Measurements from ENCODE around the gene CRADD. TPM values are rescaled to one million over a fixed set of nuclear protein-coding genes. Genes with fewer than 3 reads are reported as not detected.
A peak's percentile ranks its signal among the peaks of the same experiment; 100 is the strongest.

The CRADD gene
- total RNA-seq, 2 donors from 2014 or later, result 27.2 to 75.2 TPM

DNA sequence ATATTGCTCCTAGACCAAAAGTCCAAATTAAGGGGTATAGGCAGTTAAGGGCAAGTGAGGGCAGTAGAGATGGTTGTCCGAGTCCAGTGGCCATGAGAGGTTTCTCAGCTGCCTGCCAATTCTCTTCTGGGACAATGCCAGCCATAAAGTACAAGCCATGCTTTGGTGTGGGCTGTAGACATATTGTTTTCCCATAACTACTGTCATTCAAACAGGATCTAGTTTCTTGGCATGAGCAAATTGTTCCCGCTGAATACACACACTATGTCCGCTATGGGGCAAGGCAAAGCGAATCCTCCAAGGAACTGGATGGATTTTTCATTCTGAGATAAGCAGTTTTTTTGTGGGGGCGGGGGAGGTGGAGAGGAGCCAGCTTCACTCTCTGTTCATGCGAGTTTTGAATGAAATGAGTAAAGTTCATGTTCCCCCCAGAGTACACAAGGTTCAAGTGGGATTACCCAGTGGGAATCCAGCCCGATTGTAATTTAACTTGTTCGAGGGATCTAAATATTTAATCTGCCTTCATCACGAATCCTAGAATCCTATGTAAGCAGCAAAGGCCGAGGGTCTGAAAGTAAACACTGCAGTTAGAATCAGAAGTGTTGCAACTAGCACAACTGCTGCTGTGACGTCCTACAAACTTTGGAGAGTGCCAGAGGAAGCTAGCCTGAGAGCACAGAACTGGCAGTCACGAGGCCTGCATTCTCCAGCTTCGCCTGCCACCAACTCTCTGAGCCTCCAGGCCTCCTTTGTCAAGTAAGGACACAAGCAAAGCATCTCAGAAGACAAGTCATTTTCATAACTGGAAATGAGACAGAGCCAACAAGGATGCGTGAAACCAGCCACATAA, 137.0 kb downstream of the CRADD start:
- H3K4me1 ChIP-seq, result peaks cover 30% of the 10 kb centered on the region
- intact Hi-C loops (cut with DNase I), result no loop called here
- H3K27me3 ChIP-seq, result no peaks in the 10 kb centered on the region
- TF ChIP-seq, protein P1, sequence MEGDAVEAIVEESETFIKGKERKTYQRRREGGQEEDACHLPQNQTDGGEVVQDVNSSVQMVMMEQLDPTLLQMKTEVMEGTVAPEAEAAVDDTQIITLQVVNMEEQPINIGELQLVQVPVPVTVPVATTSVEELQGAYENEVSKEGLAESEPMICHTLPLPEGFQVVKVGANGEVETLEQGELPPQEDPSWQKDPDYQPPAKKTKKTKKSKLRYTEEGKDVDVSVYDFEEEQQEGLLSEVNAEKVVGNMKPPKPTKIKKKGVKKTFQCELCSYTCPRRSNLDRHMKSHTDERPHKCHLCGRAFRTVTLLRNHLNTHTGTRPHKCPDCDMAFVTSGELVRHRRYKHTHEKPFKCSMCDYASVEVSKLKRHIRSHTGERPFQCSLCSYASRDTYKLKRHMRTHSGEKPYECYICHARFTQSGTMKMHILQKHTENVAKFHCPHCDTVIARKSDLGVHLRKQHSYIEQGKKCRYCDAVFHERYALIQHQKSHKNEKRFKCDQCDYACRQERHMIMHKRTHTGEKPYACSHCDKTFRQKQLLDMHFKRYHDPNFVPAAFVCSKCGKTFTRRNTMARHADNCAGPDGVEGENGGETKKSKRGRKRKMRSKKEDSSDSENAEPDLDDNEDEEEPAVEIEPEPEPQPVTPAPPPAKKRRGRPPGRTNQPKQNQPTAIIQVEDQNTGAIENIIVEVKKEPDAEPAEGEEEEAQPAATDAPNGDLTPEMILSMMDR (IDR thresholded peaks at IDR 0.05), result peak in 2 of 7 experiments; percentile 13 to 22
- TF ChIP-seq POLR2A (IDR thresholded peaks at IDR 0.05), result no peak
- no peaks in the 10 kb centered on the region for H3K9me3 ChIP-seq
- peak overlapping the region; percentile 56 to 66 (median 60) for H3K27ac ChIP-seq
- no peaks in the 10 kb centered on the region for H3K36me3 ChIP-seq (replicated peaks in 1 of 2; ENCODE audit: insufficient read depth in 1 of 2, low read depth in 2 of 2)
- peak; percentile 91 for ATAC-seq
- 56 to 68% methylated on average over 13 to 14 of the region's 14 CpGs for WGBS, 2 donors
- peak; percentile 69 to 78 (median 73) for DNase-seq
- no peak overlapping the region for H3K4me3 ChIP-seq

DNA sequence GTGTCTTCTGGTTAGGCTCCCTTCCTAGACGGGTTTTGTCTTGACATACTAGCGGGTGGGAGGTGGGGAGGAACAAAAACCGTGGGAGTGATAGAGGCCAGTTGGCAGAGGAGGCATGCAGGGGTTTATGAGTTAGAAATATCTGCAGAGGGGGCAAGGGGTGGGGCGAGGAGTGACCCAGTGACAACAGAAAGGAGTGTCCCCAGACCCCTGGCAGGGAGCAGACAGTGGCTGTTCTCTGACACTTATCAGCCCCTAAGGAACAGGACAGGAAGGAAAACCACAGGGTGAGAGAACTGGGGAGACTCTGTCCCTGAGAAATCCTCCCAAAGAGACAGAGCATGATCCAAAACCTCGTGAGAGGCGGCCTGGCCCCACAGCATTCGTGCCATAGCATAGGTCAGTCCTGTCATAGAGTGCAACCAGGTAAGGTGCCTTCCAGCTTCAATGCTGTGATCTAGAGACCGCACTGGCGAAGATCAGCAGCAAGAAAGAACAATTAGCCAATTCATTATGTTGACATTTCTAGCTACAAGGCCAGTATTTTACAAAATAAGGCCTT, 141.4 kb downstream of the CRADD start:
- ATAC-seq (peak; percentile 9), DNase-seq (no peak)
- H3K4me1 ChIP-seq, result peaks cover 15% of the 10 kb centered on the region
- peak overlapping the region in 3 of 4 donors; percentile 22 to 30 (median 28) for H3K27ac ChIP-seq
- no peak overlapping the region for H3K4me3 ChIP-seq
- no peaks in the 10 kb centered on the region for H3K36me3 ChIP-seq (replicated peaks in 1 of 2; ENCODE audit: insufficient read depth in 1 of 2, low read depth in 2 of 2)
- WGBS, 2 donors, result 81 to 87% methylated on average over 9 of the region's 9 CpGs
- no peak for TF ChIP-seq POLR2A (IDR thresholded peaks at IDR 0.05)
- TF ChIP-seq, protein P1 (IDR thresholded peaks at IDR 0.05), result no peak
- no peaks in the 10 kb centered on the region for H3K9me3 ChIP-seq
- intact Hi-C loops (cut with DNase I), result no loop called here
- no peaks in the 10 kb centered on the region for H3K27me3 ChIP-seq

DNA sequence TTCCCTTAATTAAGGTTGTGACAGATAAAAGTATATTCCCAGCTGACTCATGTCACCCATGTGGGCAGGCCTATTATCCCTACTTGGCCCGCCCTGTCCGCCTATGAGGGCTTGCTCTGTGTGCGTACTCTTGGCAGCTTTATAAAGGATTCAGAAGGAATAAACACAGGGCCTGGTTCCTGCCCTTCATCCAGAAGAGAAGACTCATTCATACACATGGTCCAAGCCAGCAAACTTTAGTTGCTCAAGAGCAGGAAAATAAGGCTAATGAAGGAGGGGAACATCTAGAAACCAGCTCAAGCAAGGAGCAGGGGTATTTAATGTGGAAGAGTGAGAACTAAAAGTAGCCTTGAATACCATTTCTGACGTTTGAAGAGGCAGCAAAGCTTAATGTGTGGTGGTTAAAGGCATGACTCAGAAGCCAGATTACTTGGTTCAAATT, 141.9 kb downstream of the CRADD start:
- intact Hi-C loops (cut with DNase I), result no loop called here
- ATAC-seq (peak; percentile 54), DNase-seq (peak in 3 of 4 donors; percentile 31 to 59 (median 40))
- no peaks in the 10 kb centered on the region for H3K36me3 ChIP-seq (replicated peaks in 1 of 2; ENCODE audit: insufficient read depth in 1 of 2, low read depth in 2 of 2)
- H3K4me1 ChIP-seq, result peaks cover 10% of the 10 kb centered on the region
- no peaks in the 10 kb centered on the region for H3K9me3 ChIP-seq
- 81 to 84% methylated on average over 4 of the region's 4 CpGs for WGBS, 2 donors
- TF ChIP-seq POLR2A (IDR thresholded peaks at IDR 0.05), result no peak
- TF ChIP-seq, protein P1 (IDR thresholded peaks at IDR 0.05), result no peak
- no peaks in the 10 kb centered on the region for H3K27me3 ChIP-seq
- H3K4me3 ChIP-seq, result no peak overlapping the region
- peak overlapping the region in 2 of 4 donors; percentile 28 to 30 for H3K27ac ChIP-seq

DNA sequence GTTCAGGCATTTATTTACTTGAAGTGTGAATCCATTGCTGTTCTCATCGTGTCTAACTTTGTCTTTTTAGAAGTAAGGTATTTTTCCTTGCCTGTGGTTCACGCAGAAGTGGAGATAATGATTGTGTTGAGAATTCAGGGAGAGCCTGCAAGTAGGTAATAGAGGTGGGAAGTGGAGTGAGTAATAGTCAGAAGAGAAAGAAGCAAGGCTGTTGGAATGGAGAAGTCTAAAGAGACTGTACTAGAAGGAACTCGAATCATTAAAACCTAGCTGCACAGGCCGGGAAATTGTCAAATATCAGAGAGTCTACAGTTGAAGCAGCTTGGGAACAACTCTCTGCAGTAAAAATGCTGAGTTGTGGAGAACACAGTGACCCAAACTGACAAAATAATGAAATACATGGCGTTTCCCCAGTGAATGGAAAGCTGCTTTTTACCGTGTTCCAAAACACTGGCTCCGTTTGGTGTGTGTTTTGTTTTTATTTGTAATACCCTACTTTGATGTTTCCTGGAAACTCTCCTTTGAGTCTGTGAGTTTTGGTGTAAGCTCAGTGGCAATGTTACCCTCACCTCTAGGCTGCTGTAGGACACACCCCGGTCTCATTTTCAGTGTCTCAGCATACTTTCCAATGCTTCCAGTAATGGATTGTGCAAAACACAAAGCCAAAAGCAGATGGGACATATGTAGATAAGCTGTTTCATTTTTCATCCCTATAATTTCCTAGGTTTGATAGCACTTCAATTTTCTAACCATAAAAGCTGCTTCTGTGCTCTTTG, 146.6 kb downstream of the CRADD start:
- 77 to 88% methylated on average over 8 of the region's 8 CpGs for WGBS, 2 donors
- DNase-seq, result no peak
- no peaks in the 10 kb centered on the region for H3K4me1 ChIP-seq
- intact Hi-C loops (cut with DNase I), result no loop called here
- no peaks in the 10 kb centered on the region for H3K36me3 ChIP-seq (replicated peaks in 1 of 2; ENCODE audit: insufficient read depth in 1 of 2, low read depth in 2 of 2)
- no peak overlapping the region for H3K4me3 ChIP-seq
- H3K27me3 ChIP-seq, result no peaks in the 10 kb centered on the region
- H3K27ac ChIP-seq, result no peak overlapping the region
- H3K9me3 ChIP-seq, result no peaks in the 10 kb centered on the region
- ATAC-seq, result no peak
- TF ChIP-seq POLR2A (IDR thresholded peaks at IDR 0.05), result no peak
- TF ChIP-seq, protein P1 (IDR thresholded peaks at IDR 0.05), result no peak

Measured in body of pancreas (tissue), 4 donors.